HL-60 (cell line): ENCODE data around the gene BLMH.

Experiments
- DNase-seq, 2 experiments: peaks; one replicate each; pipeline ENCODE4 v3.0.0-alpha.2; 2010 to 2020; ENCODE audit warnings: low read depth in 1 of 2, low spot score in 1 of 2
- H3K27ac ChIP-seq: fragments of 250-450 bp; sonication (Bioruptor Pico); replicated peaks from 2 replicates; pipeline ENCODE4 v1.5.1; 2020; ENCODE audit warnings: mild to moderate bottlenecking, moderate library complexity
- H3K27me3 ChIP-seq: fragments of 250-450 bp; sonication (Bioruptor Pico); 2 replicates; pipeline ENCODE4 v1.5.1; 2021; ENCODE audit warnings: mild to moderate bottlenecking, moderate library complexity; ENCODE audit not compliant: insufficient read depth, poor library complexity, severe bottlenecking
- H3K4me3 ChIP-seq: replicated peaks from 2 replicates; pipeline ENCODE4 v1.5.1; 2011; ENCODE audit warnings: mild to moderate bottlenecking, control low read depth, low read length; ENCODE audit not compliant: insufficient read depth
- GABPA ChIP-seq: IDR thresholded peaks from 2 replicates; pipeline ENCODE4 v1.6.1; 2012; ENCODE audit warnings: low read depth
- POLR2AphosphoS5 ChIP-seq: IDR thresholded peaks from 2 replicates; pipeline ENCODE4 v1.6.1; 2012; ENCODE audit warnings: low read depth
- REST ChIP-seq: IDR thresholded peaks from 2 replicates; pipeline ENCODE4 v1.6.1; 2012; ENCODE audit warnings: low read depth; ENCODE audit not compliant: insufficient replicate concordance
- SPI1 ChIP-seq: IDR thresholded peaks from 2 replicates; pipeline ENCODE4 v1.6.1; 2012; ENCODE audit warnings: low read depth, mild to moderate bottlenecking, borderline replicate concordance
- TF ChIP-seq, protein P1 (sequence below): IDR thresholded peaks from one replicate; pipeline ENCODE4 v1.5.1; 2011; ENCODE audit warnings: low read length, control low read depth, inconsistent platforms; ENCODE audit not compliant: insufficient read depth

The BLMH gene

GRCh38 chr17:30309591-30309990 lies 17.8 kb upstream of the BLMH start:
- H3K4me3 ChIP-seq, result no peak overlapping the region
- H3K27ac ChIP-seq, result no peak overlapping the region
- no peaks in the 10 kb centered on the region for H3K27me3 ChIP-seq
- no peak for TF ChIP-seq SPI1
- TF ChIP-seq, protein P1, sequence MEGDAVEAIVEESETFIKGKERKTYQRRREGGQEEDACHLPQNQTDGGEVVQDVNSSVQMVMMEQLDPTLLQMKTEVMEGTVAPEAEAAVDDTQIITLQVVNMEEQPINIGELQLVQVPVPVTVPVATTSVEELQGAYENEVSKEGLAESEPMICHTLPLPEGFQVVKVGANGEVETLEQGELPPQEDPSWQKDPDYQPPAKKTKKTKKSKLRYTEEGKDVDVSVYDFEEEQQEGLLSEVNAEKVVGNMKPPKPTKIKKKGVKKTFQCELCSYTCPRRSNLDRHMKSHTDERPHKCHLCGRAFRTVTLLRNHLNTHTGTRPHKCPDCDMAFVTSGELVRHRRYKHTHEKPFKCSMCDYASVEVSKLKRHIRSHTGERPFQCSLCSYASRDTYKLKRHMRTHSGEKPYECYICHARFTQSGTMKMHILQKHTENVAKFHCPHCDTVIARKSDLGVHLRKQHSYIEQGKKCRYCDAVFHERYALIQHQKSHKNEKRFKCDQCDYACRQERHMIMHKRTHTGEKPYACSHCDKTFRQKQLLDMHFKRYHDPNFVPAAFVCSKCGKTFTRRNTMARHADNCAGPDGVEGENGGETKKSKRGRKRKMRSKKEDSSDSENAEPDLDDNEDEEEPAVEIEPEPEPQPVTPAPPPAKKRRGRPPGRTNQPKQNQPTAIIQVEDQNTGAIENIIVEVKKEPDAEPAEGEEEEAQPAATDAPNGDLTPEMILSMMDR, result no peak
- no peak for TF ChIP-seq POLR2AphosphoS5
- no peak for TF ChIP-seq GABPA
- no peak for TF ChIP-seq REST
- DNase-seq, result no peak

DNA sequence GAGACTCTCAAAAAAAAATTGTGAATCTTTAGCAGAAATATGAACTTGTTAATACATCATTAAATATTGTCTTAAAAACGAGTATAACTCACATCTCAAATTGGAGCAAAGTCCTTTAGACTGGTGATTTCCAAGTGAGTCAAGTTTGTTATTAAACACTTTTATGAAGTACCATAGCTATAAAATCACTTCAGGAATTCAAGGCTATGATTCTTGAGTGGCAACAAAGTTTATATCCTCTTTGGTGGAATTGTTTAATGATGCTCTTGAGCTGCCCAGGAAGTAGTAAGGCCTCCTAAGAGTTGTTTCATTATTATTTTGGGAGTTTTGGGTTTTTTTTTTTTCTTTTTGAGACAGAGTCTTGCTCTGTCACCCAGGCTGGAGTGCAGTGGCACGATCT lies 16.7 kb upstream of the BLMH start:
- no peak overlapping the region for H3K4me3 ChIP-seq
- H3K27ac ChIP-seq, result no peak overlapping the region
- no peak for TF ChIP-seq GABPA
- no peak for TF ChIP-seq SPI1
- no peak for TF ChIP-seq POLR2AphosphoS5
- TF ChIP-seq, protein P1, result no peak
- no peak for TF ChIP-seq REST
- no peaks in the 10 kb centered on the region for H3K27me3 ChIP-seq
- no peak for DNase-seq

GRCh38 chr17:30304778-30305177 lies 13.0 kb upstream of the BLMH start:
- Histone ChIP-seq H3K4me3 (no peak overlapping the region), H3K27me3 (no peaks in the 10 kb centered on the region), H3K27ac (no peak overlapping the region)
- TF ChIP-seq POLR2AphosphoS5, result no peak
- TF ChIP-seq, protein P1, result no peak
- TF ChIP-seq SPI1, result no peak
- TF ChIP-seq GABPA, result no peak
- no peak for TF ChIP-seq REST
- no peak for DNase-seq
